ENCODE results near the gene MAP1A.

The MAP1A gene

GRCh38 chr15:43518197-43518761, 871 bp downstream of the MAP1A start:
- FAIRE-seq (no peak), DNase-seq (ENCODE audit: insufficient read length, low spot score) (no peak)
- no peak for TF ChIP-seq POLR2A (IDR thresholded peaks at IDR 0.05; ENCODE audit: low read depth, low read length)

GRCh38 chr15:43519196-43519595, 1.8 kb downstream of the MAP1A start:
- DNase-seq (ENCODE audit: insufficient read length, low spot score) (no peak), FAIRE-seq (no peak)
- no peak for TF ChIP-seq POLR2A (IDR thresholded peaks at IDR 0.05; ENCODE audit: low read depth, low read length)

GRCh38 chr15:43520138-43520537, 2.7 kb downstream of the MAP1A start:
- no peak for TF ChIP-seq POLR2A (IDR thresholded peaks at IDR 0.05; ENCODE audit: low read depth, low read length)
- DNase-seq (ENCODE audit: insufficient read length, low spot score) = no peak
- FAIRE-seq = no peak

- FAIRE-seq = no peak
- DNase-seq (ENCODE audit: insufficient read length, low spot score) = no peak
- TF ChIP-seq POLR2A (IDR thresholded peaks at IDR 0.05; ENCODE audit: low read depth, low read length) = no peak
Observed at GRCh38 chr15:43521419-43521818, 4.0 kb downstream of the MAP1A start.

- DNase-seq (ENCODE audit: insufficient read length, low spot score) (no peak), FAIRE-seq (no peak)
- no peak for TF ChIP-seq POLR2A (IDR thresholded peaks at IDR 0.05; ENCODE audit: low read depth, low read length)
Observed at GRCh38 chr15:43522247-43522646, 4.8 kb downstream of the MAP1A start.

GRCh38 chr15:43523646-43524045, 6.2 kb downstream of the MAP1A start:
- no peak for DNase-seq (ENCODE audit: insufficient read length, low spot score)
- no peak for FAIRE-seq
- TF ChIP-seq POLR2A (IDR thresholded peaks at IDR 0.05; ENCODE audit: low read depth, low read length) = no peak

- FAIRE-seq (no peak), DNase-seq (ENCODE audit: insufficient read length, low spot score) (no peak)
- TF ChIP-seq POLR2A (IDR thresholded peaks at IDR 0.05; ENCODE audit: low read depth, low read length) = no peak
Observed at GRCh38 chr15:43524254-43524845, 6.9 kb downstream of the MAP1A start.

GRCh38 chr15:43525131-43525530, 7.7 kb downstream of the MAP1A start:
- FAIRE-seq (no peak), DNase-seq (ENCODE audit: insufficient read length, low spot score) (no peak)
- no peak for TF ChIP-seq POLR2A (IDR thresholded peaks at IDR 0.05; ENCODE audit: low read depth, low read length)

- DNase-seq (ENCODE audit: insufficient read length, low spot score) (no peak), FAIRE-seq (no peak)
- TF ChIP-seq POLR2A (IDR thresholded peaks at IDR 0.05; ENCODE audit: low read depth, low read length) = no peak
Observed at GRCh38 chr15:43526261-43526930, 9.0 kb downstream of the MAP1A start.

- no peak for TF ChIP-seq POLR2A (IDR thresholded peaks at IDR 0.05; ENCODE audit: low read depth, low read length)
- DNase-seq (ENCODE audit: insufficient read length, low spot score) (no peak), FAIRE-seq (no peak)
Observed at GRCh38 chr15:43527016-43527801, 9.8 kb downstream of the MAP1A start.

GRCh38 chr15:43527802-43528541, 10.6 kb downstream of the MAP1A start:
- FAIRE-seq = no peak
- DNase-seq (ENCODE audit: insufficient read length, low spot score) = no peak
- no peak for TF ChIP-seq POLR2A (IDR thresholded peaks at IDR 0.05; ENCODE audit: low read depth, low read length)

- FAIRE-seq (no peak), DNase-seq (ENCODE audit: insufficient read length, low spot score) (no peak)
Observed at GRCh38 chr15:43528542-43529007, 11.2 kb downstream of the MAP1A start.

GRCh38 chr15:43529141-43529540, 11.7 kb downstream of the MAP1A start:
- no peak for FAIRE-seq
- no peak for DNase-seq (ENCODE audit: insufficient read length, low spot score)
- TF ChIP-seq POLR2A (IDR thresholded peaks at IDR 0.05; ENCODE audit: low read depth, low read length) = no peak

More at GRCh38 chr15:43528542-43529007, 11.2 kb downstream of the MAP1A start:
- TF ChIP-seq POLR2A (IDR thresholded peaks at IDR 0.05; ENCODE audit: low read depth, low read length) = no peak

Measured in H54 (cell line).